Adrenal gland (tissue), 12 donors: ENCODE results near the gene GPSM1. TPM values are rescaled to one million over a fixed set of nuclear protein-coding genes. Genes with fewer than 3 reads are reported as not detected.

Source experiments
- DNase-seq, 7 donors: peaks; one replicate each; pipeline ENCODE4 v3.0.0-alpha.2; 2019 to 2020
- H3K27ac ChIP-seq, 5 donors: fragments of 200-600 bp; sonication (generic) in 4 of 5; 1 replicate in 3 of 5; 2 replicates in 2 of 5; pipeline versions ENCODE4 v1.5.1 to v1.8.0; 2016 to 2020; ENCODE audit warnings: mild to moderate bottlenecking in 1 of 5
- H3K27me3 ChIP-seq: fragments of 200-600 bp; 2 replicates; pipeline ENCODE4 v1.8.0; 2021
- H3K36me3 ChIP-seq, 2 donors: fragments of 200-600 bp; replicated peaks in 1 of 2; 1 replicate in 1 of 2; 2 replicates in 1 of 2; pipeline versions ENCODE4 v1.5.1 to v1.8.0; 2018 to 2022
- H3K4me1 ChIP-seq, 2 donors: fragments of 200-600 bp; replicated peaks in 1 of 2; 1 replicate in 1 of 2; 2 replicates in 1 of 2; pipeline versions ENCODE4 v1.5.1 to v1.8.0; 2018 to 2021
- H3K4me3 ChIP-seq, 4 donors: fragments of 200-600 bp; sonication (generic) in 3 of 4; one replicate each; pipeline ENCODE4 v1.5.1; 2016 to 2018
- H3K9me3 ChIP-seq, 3 donors: fragments of 200-600 bp; sonication (generic) in 1 of 3; replicated peaks in 1 of 3; 1 replicate in 2 of 3; 2 replicates in 1 of 3; pipeline versions ENCODE4 v1.5.1 to v1.8.0; 2016 to 2021
- CTCF ChIP-seq, 6 experiments: fragments of 450-650 bp in 4 of 6; fragments of 200-600 bp in 2 of 6; sonication (generic) in 1 of 6; IDR thresholded peaks; 1 replicate in 5 of 6; 2 replicates in 1 of 6; pipeline versions ENCODE4 v1.5.1 to v1.8.0; 2016 to 2021; ENCODE audit warnings: antibody characterized with exemption in 6 of 6, mild to moderate bottlenecking in 2 of 6, moderate library complexity in 1 of 6
- POLR2A ChIP-seq, 2 donors: fragments of 450-650 bp; IDR thresholded peaks; one replicate each; pipeline ENCODE4 v1.6.1; 2017; ENCODE audit warnings: antibody characterized with exemption in 2 of 2, mild to moderate bottlenecking in 2 of 2, moderate library complexity in 1 of 2
- WGBS, 4 donors: extraction: QIAGEN DNeasy Blood & Tissue Kit in 2 of 4; methylation state at CpG; one replicate each; pipeline versions ENCODE4 v1.1.5 to v1.1.7; 2013 to 2017; 5-methylcytosine and 5-hydroxymethylcytosine counted together
- intact Hi-C, 2 donors: fragments of 100-400 bp; cut with DNase I; formaldehyde crosslinking; loops; one replicate each; pipeline versions ENCODE4 v1.14.1 to v1.15.0; 2022 to 2023
- polyA plus RNA-seq, 3 donors: library from polyadenylated mRNA; stranded (reverse); fragments of 200-250 nt in 2 of 3; fragments of 350-450 nt in 1 of 3; fragmentation: Illumina TruSeq in 1 of 3; extraction: RNeasy Lipid Tissue Mini Kit (QIAGEN cat#74804) in 1 of 3; gene quantifications; one replicate each; pipeline ENCODE4 v1.2.3, GENCODE V29; 2013 to 2014
- total RNA-seq, 9 donors: library from RNA; depleted of rRNA in 4 of 9; stranded (reverse); fragments of >200 nt in 4 of 9; fragments of 120-200 nt in 1 of 9; fragmentation: NEBNext Ultra II Directional in 1 of 9; extraction: Animal tissue kit (Norgen Biotek cat#: 25700) in 1 of 9; gene quantifications; one replicate each; pipeline versions ENCODE4 v1.1.0 to v1.2.4, GENCODE V29; 2013 to 2023
- donor health status: healthy with polysubstance abuse.
- donor health status: Bipolar disorder and iron deficiency.
- donor health status: DM: yes; HTN: yes; CAD: no.
- donor health status: DM: no; HTN: no; CAD: no.
- donor health status: DM: no; HTN: no; CAD: no.
- donor health status: DM: yes; HTN: yes; CAD: no.

The GPSM1 gene
- total and polyA plus RNA-seq, 12 donors: 2.9 to 50.4 (median 17.2) TPM

- intact Hi-C loops: no loop called here
Measured at GRCh38 chr9:136355616-136356557, 28.5 kb downstream of the GPSM1 start.

GRCh38 chr9:136357202-136357725, 29.9 kb downstream of the GPSM1 start:
- Histone ChIP-seq H3K9me3 (no peaks in the 10 kb centered on the region), H3K4me3 (no peak overlapping the region), H3K27me3 (no peaks in the 10 kb centered on the region), H3K36me3 (no peaks in the 10 kb centered on the region), H3K27ac (no peak overlapping the region), H3K4me1 (peaks cover 0 to 19% of the 10 kb centered on the region in 2 donors)
- DNase-seq: no peak
- TF ChIP-seq CTCF (IDR thresholded peaks at IDR 0.05) (no peak), POLR2A (IDR thresholded peaks at IDR 0.05) (no peak)
- 86 to 100% (median 90%) methylated on average over 1 to 22 of the region's 22 CpGs for WGBS, 4 donors
- intact Hi-C loops: no loop called here

More at GRCh38 chr9:136355616-136356557, 28.5 kb downstream of the GPSM1 start:
- H3K36me3 ChIP-seq: no peaks in the 10 kb centered on the region
- H3K4me3 ChIP-seq: no peak overlapping the region
- TF ChIP-seq CTCF (IDR thresholded peaks at IDR 0.05): no peak
- TF ChIP-seq POLR2A (IDR thresholded peaks at IDR 0.05): no peak
- no peak for DNase-seq
- WGBS, 4 donors: 75 to 90% (median 79%) methylated on average over 6 to 54 of the region's 54 CpGs
- H3K4me1 ChIP-seq: peaks cover 0 to 19% of the 10 kb centered on the region in 2 donors
- no peak overlapping the region for H3K27ac ChIP-seq
- no peaks in the 10 kb centered on the region for H3K27me3 ChIP-seq
- no peaks in the 10 kb centered on the region for H3K9me3 ChIP-seq

GRCh38 chr9:136358016-136358415, 30.7 kb downstream of the GPSM1 start:
- intact Hi-C loops: no loop called here

More at GRCh38 chr9:136358016-136358415, 30.7 kb downstream of the GPSM1 start:
- Histone ChIP-seq H3K4me3 (no peak overlapping the region), H3K36me3 (no peaks in the 10 kb centered on the region), H3K27me3 (no peaks in the 10 kb centered on the region), H3K27ac (no peak overlapping the region), H3K9me3 (no peaks in the 10 kb centered on the region), H3K4me1 (peaks cover 0 to 19% of the 10 kb centered on the region in 2 donors)
- TF ChIP-seq POLR2A (IDR thresholded peaks at IDR 0.05) (no peak), CTCF (IDR thresholded peaks at IDR 0.05) (no peak)
- 20 to 70% (median 62%) methylated on average over 1 to 29 of the region's 29 CpGs for WGBS, 4 donors
- DNase-seq: peak in 4 of 7 donors; percentile 55 to 76 (median 57)
